Measurements from ENCODE around the gene HSF4. TPM values are rescaled to one million over a fixed set of nuclear protein-coding genes. Genes with fewer than 3 reads are reported as not detected.
"Not testable (repeated sequence)": the region's sequence is repeated elsewhere in the genome, so short reads cannot be mapped to it uniquely, and the experiment has no call there.

Gene HSF4, protein sequence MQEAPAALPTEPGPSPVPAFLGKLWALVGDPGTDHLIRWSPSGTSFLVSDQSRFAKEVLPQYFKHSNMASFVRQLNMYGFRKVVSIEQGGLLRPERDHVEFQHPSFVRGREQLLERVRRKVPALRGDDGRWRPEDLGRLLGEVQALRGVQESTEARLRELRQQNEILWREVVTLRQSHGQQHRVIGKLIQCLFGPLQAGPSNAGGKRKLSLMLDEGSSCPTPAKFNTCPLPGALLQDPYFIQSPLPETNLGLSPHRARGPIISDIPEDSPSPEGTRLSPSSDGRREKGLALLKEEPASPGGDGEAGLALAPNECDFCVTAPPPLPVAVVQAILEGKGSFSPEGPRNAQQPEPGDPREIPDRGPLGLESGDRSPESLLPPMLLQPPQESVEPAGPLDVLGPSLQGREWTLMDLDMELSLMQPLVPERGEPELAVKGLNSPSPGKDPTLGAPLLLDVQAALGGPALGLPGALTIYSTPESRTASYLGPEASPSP
- polyA plus RNA-seq (2013, experiment 1 of 2; ENCODE audit: insufficient read length), result 6.7 TPM
- polyA plus RNA-seq (2013, experiment 2 of 2; ENCODE audit: insufficient read length), result 5.5 TPM

DNA sequence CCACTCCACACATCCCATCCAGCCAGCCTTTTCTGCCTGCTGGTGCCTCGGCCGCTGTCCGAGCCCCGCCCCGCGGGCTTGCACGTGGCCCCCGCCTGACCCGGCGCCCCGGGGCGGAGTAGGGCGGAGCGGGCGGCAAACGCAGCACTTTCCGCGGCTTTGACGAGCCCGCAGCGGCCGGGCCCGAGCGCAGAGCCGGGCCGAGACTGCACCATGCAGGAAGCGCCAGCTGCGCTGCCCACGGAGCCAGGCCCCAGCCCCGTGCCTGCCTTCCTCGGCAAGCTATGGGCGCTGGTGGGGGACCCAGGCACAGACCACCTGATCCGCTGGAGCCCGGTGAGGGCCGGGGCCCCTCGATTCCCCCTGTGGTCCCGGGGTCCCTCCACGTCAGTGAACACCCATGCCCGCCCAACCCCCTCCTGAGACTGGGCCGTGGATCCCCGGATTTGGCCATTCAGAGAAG, at the start of gene HSF4:
Gene HSF4 (plus strand): TSS at position 147 of the 463 bp plus-strand sequence. CDS start 67 bp downstream, at position 214.
- DNase-seq, result no peak

DNA sequence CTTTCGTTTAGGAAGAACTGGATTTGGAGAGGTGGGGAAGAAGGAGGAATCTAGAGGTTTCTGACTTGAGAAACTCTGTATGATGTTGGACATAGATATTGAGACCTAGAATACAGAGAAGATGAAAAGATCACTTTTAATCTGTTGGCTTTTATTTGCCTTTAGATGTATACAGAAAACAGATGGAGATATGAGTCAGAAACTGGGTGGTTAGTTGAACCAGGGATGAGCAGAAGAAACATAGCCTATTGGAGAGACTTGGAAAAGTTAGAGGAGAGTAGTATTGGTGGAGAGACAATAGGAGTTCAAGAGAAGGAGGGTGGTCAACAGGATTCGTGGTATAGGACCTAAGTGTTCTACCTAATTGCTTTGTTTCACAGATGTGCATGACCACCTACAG, 49.8 kb upstream of the HSF4 start:
- no peak for DNase-seq

DNA sequence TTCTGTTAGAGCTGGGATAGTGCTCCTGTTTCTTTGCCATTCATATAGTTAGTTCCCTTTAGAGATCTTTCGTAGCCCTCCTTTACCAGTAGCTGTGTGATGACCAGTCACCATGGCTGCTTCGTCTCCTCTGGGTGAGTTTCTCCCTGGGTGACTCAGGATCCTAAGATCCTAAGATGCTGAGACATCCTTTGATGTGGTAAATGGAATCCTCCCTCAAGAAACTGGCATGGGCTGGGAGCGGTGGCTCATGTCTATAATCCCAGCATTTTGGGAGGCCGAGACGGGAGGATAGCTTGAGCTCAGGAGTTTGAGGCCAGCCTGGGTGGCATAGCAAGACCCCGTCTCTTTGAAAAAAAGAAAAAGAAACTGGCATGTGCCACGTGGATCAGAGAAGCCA, 48.9 kb upstream of the HSF4 start:
- DNase-seq, result peak; percentile 81

DNA sequence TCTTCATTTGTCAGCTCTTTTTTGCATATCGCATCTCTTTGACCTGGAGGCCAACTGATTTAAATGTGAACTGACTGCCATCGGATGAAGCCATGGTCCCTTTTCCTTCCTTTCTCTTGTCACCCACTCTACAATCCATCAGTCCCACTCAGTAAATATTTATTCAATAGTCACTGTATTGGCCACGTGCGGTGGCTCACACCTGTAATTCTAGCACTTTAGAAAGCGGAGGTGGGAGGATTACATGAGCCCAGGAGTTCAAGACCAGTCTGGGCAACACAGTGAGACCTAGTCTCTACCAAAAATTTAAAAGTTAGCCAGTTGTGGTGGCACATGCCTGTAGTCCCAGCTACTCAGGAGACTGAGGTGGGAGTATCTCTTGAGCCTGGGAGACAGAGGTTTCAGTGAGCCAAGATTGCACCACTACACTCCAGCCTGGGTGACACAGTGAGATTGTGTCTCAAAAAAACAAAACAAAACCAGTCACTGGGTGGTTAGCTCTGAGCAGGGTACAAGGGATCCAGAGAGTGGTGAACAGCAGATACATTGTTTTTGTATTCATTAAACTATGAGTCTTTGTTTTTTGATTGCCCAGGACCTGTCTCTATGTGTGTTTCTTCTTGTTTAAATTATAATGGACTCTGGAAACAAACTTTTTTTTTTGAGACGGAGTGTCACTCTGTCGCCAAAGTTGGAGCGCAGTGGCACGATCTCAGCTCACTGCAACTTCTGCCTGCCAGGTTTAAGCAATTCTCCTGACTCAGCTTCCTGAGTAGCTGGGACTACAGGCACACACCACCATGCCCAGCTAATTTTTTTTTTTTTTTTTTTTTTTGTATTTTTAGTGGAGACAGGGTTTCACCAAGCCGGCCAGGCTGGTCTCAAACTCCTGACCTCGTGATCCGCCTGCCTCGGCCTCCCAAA, 47.9 kb upstream of the HSF4 start:
- no peak for DNase-seq

DNA sequence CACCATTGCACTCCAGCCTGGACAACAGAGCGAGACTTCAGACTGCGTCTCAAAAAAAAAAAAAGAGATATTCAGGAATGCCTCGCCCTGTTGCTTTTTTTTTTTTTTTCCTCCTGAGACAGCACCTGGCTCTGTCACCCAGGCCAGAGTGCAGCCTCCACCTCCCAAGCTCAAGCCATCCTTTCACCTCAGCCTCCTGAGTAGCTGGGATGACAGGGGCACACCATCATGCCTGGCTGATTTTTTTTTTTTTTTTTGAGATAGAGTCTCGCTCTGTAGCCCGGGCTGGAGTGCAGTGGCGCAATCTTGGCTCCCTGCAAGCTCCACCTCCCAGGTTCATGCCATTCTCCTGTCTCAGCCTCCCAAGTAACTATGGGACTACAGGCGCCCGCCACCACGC, 46.8 kb upstream of the HSF4 start:
- no peak for DNase-seq

DNA sequence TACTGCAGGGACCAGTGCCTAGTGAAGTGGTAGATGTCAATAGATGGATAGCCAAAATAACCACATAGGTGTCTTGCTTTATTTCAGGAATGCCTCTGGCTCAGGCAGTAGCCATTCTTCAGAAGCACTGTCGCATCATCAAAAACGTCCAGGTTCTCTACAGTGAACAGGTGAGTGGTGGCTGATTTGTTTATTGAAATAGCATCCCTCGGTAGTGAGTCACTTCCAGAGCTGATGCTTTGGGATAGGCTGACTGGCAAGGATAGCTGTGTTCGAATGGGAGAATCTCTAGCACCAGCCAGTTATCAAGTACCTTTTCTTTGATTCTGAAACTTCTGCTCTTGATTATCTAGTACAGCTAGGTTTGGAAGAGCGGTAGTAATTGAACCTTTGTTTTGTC, 44.5 kb upstream of the HSF4 start:
- DNase-seq, result no peak

DNA sequence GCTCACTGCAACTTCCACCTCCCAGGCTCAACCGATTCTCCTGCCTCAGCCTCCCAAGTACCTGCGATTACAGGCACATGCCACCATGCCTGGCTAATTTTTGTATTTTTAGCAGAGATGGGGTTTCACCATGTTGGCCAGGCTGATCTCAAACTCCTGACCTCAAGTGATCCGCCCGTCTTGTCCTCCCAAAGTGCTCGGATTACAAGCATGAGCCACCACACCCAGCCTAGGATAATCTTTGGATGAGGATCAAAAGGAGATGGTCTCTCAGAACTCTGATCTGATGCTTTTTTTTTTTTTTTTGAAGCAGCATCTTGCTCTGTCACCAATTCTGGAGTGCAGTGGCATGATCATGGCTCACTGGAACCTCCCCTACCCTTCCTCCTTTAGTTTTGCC, 41.7 kb upstream of the HSF4 start:
- not testable (repeated sequence) for DNase-seq

DNA sequence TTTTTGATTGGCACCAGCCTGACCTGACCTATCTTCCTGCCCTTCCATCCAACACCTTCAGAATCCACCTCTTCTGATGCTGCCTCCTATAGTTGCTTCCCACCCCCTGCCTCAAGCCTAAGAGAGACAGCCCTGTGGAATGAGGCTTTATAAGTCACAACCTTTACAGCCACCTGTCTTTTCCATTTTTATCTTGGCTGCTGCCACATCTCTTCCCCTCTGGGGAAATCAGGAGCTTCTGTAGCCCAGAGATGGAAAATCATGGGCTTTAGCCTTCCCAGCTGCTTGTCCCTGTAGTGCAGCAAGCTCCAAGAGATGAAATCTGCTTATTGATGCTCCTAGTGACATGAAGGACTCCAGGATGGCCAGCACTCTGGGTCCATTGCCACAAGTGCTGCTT, 36.1 kb upstream of the HSF4 start:
- DNase-seq, result no peak

DNA sequence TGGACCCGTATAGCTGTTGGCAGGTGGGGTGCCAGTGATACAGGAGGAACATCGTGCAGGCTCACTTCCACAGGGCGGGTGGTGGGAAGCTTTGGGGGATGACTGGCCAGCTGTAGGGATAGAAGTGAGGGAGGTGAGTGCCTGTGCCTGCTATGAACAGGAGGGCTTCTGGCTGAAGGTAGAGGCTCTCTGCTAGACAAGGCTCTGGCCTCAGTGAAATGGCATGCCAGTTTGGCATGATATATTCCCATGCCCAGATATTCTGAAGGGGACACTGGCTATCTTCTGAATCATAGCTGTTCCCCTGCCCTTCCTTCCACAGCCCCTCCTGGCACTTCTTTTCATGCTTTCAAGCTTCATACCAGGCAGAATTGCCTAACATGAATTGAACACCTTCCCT, 35.7 kb upstream of the HSF4 start:
- no peak for DNase-seq

DNA sequence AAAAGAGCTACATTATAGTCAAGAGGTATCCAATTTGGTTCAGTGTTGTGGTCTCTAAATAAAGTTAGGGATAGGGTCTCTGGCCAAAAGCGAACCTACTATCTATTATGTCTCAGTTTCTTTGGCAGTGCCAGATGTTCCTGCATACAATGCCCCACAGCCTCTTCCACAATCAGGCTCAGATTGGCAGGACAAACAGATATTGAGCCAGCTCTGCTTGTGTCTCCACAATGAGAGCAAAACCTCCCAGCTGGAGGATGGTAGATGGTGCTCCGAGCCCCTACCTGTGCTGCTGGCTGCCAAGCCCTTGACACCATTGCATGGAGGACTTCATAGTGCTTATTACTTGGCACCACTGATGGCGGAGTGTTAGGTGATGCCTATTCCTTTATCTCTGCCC, 35.1 kb upstream of the HSF4 start:
- no peak for DNase-seq

DNA sequence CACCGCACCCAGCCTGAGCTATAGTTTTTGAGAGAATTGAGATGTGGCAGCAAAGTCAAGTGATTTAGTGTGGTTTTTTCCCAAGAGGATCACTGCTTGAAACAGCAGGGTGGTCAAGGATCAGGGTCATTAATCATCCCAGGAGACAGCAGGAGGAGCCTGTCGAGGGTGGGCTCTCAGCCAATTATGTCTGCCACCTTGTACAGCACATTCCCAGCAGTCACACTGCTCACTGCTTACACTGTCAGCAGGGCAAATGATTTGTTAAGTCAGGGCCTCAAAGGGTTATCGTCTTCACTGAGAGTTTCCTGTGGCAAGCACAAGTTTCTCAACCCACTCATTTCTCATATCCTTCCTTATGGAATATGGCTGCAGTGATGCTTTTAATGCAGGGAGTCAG, 26.9 kb upstream of the HSF4 start:
- DNase-seq, result no peak

DNA sequence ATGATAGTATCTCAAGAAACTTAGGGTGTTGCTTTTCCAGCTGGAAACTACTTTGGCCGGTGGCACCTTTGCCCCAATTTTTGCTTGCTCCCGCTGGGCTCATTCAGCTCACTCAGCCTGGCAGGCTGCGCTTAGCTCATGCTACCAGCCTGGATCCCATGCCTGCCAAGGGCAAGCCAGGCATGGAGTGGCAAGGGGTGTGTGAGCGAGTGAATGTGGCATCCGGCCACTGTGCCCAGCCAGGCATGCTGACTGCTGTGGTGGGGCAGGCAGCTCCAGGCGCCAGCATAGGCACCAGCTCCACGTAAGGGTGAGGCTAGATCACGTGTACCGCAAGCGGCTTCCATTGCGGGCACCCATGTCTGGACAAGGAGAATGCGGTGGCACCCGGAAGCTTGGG, 23.2 kb upstream of the HSF4 start:
- no peak for DNase-seq

DNA sequence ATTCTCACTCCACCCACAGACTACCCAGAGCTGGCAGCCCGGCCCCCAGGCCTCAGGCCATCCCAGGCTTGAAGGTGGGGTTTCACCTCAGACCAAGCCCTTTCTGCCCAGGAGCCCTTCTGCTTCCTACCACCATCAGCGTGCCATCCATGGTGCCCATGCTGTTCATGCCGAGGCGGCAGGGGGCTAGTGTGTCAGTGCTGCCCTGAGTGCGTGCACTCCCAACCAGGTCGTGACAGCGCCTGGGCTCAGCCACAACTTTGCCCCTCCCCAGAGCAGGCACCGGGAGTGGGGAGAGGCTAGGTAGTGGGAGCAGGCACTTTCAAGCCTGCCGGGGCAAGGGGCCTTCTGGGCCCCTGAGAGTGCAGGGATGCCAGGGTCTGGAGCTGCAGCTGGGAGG, 22.2 kb upstream of the HSF4 start:
- DNase-seq, result no peak

DNA sequence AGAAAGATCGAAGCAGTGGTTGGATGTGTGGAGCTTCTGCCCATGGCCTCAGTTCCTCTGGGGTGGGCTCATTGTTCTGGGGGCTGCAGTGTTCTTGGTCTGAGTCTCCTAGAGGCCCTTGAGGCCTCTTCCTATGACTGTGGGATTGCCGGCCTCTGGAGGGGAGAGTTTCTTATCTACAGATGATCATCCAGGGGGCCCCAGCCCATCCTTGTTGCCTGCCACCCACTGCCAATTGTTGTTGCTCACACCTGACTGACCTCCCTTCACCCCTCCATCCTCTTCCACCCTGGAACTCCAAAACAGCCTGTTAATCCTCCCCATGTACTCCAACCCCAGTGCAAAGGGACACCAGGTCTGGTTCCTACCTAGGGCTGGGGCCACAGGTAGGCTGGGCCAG, 19.6 kb upstream of the HSF4 start:
- DNase-seq, result no peak

DNA sequence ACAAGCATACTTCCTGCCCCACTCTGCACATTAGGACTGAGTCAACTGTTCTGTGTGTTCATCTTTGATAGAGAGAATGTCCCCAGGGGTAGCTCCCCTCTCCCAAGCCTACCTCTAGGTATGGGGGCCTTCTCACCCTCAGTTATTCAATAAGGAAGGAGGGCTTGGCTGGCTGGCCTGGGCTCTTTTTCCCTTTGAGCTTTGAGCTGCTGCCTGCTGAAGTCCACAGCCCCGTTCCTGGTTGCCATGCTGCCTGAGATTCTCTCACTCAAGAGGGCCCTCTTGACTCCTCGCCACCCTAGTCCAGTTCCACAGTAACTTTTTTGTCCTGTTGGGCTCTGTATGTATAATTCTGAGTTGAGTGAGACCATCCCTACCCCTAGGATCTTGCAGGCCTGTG, 18.8 kb upstream of the HSF4 start:
- no peak for DNase-seq

DNA sequence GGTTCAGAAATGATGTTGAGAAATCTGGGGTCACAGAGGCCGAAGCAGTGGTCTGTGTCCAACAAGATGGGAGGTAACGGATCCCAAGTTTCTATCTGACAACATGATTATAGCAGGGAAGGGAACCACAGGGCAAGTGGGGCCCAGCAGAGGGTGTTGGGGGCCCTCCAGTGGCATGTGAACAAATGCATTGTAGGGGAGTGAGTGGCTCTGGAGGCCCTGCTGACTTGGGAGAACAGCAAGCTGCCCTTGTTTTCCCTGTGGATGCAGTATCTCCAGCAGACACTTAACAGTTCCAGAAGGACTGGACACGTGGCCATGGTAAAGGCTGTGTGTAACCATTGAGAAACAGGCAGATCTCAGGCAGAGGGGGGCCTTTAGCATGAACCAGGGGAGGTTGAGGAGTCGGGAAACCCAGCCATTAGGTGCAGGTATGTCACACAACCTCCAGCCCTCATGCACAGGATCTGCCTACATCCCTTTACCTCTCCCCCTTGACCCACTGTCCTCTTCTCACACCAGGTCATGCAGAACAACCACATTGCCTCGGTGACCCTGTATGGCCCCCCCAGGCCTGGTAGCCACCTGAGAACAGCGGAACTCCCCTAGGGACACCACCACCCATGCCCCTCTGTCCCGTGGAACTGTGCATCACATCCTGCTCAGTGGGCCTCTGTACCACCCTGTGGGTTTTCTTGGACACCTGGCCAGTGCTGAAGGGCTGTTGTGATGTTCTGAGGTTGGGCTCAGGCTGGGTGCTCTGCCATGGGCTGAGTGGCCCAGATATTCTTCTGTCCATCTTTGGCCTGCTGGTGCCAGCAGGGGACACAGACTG, 17.8 kb upstream of the HSF4 start:
- DNase-seq, result no peak

DNA sequence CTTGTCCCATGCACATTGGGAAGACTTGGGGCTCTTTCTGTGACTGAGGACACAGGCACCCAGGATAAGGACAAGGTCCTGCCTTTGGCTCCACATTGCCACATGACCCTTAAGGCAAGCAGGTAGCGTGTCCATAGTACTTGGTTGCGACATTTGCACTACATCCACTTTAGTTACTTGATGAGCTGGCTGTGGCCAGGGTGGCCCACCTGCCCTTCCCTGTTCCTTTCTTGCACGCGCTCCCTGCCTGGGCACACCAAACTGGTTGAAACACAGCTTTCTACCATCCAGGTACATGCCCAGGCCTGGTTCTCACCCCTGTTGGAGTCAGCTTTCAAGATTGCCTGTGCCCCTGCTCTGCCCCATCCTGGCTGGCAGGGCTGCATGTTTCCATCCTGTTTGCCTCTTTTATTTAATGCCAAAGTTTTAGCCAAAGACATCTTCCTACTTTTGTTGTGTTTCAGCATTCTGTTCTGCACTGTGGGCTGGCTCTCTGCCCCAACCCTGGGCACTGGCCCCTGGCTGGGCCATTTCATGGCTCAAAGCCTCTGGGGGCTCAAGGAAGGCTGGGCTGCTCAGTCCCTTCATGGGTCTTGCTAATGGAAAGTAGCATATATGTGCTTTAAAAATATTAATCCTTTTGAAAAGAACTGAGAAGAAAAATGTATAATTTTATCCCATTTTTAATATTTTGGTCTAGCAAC, 17.0 kb upstream of the HSF4 start:
- DNase-seq, result no peak

DNA sequence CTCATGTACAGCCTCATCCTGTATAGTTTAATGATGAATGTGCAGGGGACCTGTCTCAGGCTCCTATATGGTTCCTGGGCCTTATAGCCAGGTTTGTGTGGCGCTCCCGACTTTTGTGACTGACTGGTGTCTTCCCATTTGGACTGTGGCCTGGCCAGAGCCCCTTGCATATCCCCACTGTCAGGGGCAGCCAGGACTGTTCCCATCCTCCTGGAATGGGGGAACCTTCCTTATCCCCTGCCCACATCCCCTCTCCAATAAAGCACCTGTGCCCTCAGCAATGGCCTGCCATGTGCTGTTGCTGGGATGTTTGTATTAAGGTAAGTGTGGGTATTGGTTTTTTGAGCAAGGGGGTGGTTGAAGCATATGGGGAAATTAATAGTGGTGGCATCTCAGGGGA, 16.3 kb upstream of the HSF4 start:
- no peak for DNase-seq

DNA sequence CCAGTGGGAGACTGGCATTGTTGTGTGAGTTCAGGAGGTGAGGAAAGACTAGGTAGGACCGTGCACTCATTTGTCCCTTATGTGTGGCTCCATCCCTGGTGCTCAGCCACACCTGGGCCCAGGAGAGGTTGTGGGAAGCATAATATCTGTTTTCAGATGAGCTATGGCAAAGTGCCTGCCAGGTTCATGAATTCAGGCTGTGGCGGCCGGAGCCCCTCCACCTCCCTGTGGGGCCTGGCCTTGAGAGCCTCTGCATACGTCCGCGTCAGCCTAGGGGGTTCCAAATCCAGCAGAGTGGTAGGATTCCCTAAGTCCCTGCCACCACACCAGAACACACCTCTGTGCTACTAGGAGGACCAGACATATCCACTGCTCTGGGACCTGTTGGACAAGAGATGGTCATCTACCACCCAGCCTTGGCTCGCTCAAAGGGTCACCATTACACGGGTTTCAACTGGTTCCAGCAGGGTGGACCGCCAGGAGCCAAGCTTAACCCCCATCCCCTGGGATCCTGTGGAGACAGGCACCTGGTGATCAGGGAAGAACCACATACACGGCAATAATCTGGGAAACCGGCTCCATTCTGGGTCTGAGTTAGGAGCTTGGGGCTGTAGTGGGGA, 15.8 kb upstream of the HSF4 start:
- no peak for DNase-seq

DNA sequence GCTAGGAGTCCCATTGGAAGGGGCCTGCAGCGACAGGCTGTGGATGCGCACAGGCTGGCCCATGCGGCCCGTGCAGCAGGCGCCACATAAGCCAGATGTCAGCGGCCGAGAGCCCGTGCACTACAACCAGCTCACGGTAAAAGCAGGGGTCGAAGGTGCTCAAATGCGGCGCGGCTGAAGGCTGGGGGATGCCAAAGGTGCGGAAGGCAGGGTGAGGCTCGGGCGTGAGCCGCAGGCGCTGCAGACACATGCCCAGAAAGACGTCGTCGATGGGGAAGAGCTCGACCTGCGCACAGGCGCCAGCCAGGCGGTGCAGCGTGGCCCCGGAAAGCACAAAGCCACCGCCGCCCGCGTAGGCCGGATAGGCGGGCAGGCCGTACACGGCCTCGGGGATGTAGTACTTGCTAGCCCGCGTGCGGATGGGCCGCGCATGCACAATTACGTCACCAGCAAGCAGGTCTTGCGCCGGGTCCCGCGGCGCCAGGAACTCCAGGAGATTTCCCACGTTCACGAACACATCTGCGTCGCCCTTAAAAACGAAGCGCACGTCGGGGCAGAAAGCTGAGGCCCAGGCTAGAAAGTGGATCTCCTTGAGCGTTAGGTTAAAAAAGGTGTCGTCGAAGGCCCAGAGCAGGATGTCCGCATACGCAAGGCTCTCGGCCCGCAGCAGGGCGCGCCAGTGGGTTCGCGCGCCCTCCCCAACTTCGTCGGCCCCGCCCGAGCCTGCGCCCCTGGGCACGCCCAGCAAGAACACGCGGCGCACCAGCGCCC, 15.1 kb upstream of the HSF4 start:
- DNase-seq, result no peak
